NCI-H526 (cell line): ENCODE measurements around the gene STK24.

Source experiments
- DNase-seq, 2 experiments: peaks; one replicate each; lab custom pipeline; 2025; lab: John Stamatoyannopoulos, UW

Gene STK24

DNA sequence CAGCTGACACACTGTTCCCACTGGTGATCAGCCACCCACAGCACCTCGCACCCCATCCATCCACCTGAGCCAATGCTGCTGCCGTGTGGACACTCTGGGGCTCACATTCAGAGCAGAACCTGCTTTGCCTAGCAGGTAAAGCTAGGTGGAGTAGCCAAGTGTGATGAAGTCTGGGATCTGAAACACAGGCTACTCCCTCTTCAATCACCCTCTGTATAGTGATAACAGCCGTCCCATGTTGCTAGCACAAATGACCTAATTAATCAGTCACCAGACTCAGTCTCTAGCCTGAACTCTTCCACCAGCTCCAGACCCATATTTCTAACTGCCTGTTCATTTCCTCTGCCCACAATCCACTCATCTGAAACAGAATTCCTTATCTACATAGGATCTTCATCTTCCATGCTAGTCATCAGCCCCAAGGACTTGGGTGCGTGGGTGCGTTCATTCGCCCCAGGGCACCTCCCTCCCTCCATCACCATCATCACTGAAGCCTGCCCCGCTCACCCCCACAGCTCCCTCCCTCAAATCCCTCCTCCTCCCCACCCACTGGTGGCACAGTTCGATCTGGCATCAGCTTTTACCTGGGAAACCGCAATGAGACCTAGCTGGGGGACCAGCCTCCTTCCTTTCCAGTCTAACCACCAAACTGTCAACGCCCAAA is 19.8 kb downstream of the STK24 start:
- peak; percentile 83 to 88 for DNase-seq

DNA sequence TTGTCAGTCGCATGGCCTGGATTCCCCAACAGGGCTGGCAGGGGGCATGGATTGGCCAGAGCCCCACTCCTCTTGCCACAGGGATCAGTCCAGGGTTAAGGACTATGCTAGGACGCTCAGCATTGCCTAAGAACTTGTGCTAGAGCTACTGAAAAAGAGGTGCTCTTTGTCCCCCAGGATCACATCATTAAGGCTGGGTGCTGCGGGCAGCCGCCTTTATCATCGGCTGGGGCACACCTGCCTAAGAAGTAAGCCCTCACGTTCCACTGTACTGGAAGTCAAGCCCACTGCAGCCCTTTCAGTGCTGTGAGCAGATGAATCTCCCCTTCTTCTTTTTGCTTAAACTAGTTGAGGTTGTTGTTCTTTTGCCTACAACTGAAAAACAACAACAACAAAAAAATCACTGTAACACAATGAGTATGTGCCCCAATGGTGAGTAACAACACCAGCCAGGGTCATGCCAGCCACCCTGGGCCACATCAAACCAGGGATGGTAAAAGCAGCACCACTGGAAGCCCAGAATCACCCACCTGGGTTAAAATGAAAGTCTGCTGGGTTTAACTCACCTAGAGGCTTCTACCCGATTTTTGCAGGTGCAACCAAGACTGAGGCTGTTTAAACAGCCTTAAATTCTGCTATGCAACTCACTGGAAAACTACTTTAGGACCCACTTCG is 20.6 kb downstream of the STK24 start:
- DNase-seq: no peak

DNA sequence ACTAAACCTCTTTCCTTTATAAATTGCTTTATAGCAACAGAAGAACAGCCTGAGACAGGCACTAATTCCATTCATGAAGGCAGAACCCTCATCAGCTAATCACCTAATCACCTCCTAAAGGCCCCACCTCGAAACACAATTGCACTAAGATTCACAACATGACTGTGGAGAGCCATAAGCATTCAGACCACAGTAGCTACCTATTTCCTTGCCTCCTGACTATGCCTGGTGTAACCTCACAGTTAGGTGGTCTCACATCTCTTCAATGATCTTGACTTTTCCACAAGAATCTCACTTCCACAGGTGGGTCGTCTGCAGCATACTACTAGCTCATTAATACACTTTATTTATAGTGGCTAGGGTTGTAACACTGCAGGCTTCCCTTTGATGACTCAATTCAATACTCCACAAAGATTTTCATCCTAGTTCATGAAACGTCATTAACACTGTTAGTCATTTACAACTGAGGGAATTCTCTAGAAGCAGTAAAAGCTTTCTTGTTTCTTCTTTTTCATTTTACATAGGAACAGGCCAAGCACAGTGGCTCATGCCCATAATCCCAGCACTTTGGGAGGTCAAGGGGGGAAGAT is 27.1 kb downstream of the STK24 start:
- DNase-seq: no peak

DNA sequence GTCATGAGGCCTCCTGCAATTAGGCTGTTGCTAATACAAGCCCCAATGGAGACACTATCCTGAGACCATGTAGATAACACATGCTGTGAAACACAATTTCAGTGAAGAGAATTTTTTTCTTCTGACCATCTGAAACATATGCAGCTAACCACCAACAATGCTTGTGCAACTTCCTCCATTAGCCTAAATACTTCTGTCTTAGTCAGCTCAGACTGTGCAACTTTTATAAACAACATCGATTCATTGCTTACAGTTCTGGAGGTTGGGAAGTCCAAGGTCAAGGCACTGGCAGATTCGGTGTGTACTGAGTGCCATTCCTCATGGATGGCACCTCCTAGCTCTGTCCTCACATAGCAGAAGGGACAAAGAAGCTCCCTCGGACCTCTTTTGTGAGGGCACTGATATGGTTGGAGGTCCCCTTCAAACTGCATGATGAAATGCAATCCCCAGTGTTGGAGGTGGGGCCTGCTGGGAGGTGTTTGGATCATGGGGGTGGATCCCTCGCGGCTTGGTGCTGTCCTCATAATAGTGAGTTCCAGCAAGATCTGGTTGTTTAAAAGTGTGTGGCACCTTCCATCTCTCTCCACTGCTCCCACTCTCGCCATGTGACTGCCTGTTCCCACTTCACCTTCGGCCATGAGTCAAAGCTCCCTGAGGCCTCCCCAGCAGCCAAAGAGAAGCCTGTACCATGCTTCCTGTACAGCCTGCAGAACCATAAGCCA is 27.7 kb downstream of the STK24 start:
- DNase-seq: no peak

DNA sequence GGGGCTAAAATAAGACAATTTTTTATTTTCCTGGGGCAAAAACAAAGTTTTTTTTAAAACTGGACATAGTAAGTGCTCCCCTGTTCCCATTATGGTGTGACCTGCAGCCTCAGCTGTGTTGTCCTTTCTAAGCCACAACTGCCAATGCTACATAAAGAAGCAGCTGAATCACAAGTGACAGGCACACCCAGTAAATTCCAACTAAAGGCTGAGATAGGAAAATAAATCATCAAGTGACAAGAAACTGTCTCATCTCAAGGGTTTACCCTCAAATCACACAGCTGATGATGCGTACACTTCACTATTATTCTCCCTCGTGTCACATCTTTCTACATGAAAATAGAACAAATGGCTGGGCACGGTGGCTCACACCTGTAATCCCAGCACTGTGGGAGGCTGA is 28.7 kb downstream of the STK24 start:
- no peak for DNase-seq

DNA sequence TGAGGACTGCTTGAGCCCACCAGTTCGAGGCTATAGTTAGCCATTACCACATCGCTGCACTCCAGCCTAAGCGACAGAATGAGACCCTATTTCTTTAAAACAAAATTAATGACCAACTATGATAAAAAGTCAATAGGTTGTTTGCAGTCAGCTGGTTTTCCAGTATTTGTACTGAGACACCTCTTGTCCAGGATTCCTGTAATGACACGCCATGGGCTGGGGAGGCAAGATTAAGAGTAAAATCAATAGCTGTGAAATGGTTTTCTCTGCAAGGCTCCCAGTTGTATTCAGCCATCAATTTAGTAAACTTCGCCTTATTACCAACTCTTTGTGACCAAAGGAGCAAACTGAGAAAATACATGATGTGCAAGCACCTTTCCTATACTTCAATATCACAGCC is 29.5 kb downstream of the STK24 start:
- DNase-seq: no peak

DNA sequence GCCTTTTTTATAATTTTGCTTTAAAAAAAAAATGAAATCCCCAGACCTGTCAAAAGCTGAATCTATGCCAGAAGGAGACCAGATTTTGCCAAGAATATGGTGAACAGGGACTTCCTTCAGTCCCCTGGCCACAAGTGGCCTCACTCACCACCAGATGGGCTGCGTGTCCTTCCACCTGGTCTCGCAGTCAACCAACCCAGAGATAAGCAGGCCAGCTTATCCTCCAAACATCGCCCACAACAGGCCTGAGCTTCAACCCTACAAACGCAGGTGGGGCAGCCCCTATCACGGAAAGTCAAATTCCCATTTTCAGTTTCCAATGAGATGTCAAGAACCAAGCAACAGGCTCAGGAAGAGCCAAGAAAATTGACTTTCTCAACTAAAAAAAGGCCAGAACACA is 30.5 kb downstream of the STK24 start:
- no peak for DNase-seq

DNA sequence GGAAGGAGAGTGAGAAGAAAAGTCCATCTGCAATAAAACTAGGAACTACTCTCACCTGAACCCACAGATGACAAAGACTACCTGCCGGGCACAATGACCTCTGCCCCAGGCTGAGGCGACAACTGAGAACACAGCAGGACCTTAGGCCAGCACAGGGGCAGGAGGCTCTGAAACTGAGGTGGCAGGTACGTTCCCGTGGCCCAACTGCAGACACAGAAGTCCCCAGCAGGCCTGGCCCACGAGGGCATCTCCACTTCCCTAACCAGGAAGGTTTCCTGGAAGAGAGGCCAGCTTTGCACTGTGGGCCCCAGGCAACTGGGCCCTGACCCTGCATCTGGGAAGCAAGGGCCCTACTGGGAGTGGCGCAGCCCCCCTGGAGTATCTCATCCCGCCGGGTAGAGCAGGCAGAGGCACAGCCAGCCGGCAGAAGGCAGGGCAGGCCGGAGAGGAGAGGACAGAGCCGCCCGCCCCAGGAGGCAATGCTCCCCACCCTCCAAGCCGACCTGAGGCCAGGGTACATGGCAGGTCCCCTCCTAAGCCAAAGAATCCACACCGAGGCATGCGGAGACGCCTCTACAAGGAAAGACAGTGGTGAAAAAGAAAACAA is 32.7 kb downstream of the STK24 start:
- DNase-seq: no peak

DNA sequence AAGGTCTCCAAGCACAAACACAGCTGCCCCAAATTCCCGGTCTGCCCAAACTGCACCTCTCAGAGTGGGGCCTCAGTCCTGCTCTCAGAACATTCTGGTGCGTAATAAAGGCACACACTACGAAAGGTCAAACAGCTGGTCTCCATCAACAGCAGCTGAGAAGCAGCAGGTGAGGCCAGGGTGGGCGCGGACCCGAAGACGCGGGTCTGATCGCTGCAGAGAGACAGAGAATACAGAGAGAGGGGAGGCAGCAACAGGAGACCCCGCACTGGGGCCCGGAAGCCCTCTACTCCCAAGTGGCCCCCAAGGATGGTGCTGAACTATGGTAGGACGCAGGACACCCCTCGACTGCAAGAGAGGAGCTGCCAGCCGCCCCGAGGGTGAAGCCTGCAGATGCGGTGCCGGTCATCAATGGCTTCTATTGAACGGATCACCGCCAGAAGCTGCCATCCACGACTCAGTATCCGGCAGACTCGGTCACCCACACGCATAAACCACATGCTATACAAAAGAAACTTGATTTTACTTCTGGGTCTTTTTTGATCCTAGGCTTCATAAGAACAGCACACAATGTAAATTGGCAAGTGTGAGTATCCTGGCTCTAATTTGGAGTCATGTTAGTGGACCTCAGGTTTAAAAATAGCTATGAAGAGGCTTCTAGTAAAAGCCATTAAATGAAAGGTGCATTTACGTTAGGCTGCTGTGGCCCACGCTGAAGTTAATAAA is 33.4 kb downstream of the STK24 start:
- DNase-seq: no peak

DNA sequence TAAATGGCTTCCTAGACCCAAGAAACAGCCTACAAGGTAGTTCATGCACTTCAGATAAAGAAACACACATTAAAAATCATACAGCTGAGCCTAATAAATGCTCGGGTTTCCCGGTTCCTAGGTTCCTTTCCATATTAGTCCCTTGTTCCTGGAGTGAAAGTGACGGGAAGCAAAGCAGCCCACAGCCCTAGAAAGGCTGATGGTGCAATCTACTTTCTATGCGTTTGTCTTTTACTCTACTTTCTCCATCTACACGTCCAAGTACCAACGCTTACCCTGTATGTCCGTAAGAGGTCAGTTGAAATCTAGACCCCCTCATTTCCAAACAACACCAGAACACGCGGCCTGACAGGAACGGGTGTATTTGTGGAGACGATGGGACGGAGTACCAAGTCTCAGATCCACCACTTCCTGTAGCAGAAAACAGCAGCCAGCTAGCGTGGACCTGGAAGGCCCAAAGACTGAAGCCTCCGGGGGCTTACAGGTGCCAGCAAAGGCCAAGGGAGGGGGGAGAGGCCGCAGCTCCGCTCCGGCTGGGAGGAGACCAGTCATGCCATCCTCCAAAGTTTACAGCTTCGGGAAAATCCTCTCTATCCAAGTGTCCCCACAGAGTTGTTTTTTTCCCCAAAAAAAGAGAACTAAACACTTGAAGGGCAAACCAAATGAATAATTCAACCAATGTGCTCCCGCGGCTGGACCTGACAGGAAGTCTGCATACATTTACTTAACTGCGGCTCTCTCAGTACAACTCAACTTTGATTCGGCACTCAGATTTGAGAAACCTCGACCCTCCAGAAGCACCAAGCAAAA is 34.1 kb downstream of the STK24 start:
- no peak for DNase-seq

DNA sequence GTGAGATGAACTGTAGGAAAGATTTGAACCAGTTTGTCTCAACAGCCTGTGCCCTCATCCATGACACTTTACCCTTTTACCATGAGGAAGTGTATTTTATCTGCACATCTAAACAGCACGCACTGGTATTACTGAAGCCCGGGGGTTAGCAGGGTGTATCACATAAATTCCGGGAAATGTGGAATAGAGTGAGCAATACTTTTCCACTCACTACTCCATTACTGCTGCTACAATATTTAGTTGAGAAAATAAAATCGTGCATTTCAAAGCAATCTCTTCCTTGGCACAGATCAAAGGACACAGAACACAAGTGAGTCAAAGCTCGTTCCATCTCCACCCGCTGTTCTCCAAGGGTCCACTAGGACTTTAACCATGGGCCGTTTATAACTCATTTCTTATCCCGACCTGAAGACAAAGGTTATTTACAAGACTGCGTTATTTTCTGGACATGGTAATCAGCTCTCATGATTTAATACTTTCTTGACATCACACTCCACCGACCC is 35.2 kb downstream of the STK24 start:
- DNase-seq: no peak

DNA sequence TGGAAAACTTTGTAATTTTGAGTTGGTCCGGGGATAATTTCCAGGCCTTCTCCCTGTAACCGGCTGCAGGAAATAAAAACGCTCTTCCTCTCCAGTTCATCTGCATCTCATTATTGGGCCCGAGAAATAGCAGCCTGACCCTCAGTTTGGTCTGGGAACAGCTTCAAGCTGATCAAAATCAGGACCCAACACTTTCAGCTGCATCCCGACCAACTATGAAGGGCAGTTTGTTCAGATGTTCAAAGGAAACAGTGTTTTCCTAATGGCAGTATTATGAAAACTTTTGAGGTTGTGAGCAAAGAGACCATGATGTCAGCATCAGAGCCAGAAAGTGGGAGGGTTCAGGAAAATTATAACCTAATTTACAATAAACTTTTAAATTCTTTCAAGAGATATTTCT is 35.7 kb downstream of the STK24 start:
- no peak for DNase-seq

DNA sequence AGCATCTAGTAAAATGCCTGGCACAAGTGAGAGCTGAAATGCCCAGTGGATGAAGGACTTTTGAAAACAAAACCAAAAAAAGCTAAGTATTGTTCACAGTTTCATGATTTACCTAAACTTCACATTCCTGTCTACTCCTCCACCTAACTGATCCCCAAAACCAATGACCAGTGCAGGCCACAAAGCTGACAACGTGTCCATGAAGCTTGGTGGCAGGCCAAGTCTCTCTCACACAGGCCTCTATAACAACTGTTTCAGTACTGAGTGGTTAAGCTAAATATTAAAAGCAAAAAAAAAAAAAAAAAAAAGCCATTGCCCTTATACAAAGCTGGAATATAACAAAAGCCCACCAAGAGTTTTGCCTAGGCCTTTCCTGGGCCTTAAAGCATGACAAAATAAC is 36.4 kb downstream of the STK24 start:
- DNase-seq: no peak

DNA sequence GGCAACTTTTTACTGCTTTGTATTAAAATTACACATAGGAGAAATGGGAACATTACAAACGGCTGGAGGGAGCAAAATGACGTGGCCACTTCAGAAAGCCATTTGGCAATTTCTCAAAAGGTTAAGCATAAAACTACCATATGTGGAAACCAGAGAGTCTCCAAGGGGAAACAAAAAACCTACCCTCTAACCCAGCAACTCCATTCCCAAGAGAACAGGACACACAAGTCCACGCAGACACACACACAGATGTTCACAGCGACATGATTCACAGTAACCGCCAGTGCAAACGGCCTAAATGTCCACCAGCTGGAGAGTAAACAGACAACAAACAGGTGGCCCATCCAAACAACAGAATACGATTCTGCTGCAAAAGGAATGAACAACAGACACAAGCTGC is 37.2 kb downstream of the STK24 start:
- DNase-seq: no peak

DNA sequence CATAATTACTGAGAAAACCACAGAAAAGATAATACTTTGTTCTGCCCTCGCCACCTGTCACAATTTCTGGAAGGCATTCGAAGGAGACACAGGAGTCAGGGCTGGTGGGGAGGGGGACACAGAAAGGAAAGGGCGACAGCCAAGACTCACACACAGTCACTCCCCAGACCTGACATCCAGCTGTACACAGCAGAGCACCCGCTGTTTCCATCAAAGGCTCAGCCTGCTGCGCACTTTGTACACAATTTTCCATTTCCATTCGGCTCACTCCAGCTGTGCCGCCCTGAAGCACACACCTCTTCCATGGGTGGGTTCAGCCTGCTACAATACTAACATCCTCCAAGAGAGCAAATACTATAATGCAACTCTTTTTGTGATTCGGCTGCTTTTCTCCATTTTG is 38.0 kb downstream of the STK24 start:
- DNase-seq: no peak

DNA sequence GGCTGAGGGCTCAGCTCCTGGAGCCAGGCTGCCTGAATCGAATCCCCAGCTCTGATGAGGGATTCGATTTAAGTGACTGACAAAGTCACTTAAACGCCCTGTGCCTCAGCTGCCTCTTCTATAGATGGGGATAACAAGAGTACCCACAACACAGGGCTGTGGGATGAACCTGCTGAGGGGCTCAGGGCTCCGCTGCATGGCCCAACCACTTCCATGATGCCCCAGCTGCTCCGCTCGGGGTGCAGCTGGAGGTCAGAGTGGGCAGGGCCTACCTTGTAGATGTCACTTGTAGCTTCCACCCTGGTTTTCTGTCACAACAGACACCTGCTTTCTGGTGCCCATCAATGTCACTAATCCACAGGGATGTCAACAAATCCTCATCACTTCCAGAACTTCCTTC is 39.2 kb downstream of the STK24 start:
- no peak for DNase-seq

DNA sequence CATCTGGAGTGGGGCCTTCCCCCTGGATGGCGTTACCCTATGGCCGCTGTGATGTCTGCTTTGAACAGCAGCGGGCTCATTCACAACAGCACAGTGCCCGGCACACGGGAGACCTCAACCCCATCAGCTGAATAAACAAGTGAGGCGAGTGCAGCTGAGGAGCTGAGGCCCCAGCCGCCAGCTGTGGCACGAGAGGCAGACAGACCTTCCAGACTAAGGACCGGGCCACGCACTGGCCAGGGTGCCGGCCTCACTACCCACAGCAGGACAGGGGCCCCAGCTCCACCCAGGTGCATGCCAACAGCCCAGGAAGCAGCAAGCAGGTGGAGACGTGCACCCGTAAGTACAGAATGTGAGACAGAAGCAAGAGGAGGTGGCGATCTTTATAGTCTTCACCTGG is 39.6 kb downstream of the STK24 start:
- peak in 1 of 2 experiments; percentile 15 for DNase-seq

DNA sequence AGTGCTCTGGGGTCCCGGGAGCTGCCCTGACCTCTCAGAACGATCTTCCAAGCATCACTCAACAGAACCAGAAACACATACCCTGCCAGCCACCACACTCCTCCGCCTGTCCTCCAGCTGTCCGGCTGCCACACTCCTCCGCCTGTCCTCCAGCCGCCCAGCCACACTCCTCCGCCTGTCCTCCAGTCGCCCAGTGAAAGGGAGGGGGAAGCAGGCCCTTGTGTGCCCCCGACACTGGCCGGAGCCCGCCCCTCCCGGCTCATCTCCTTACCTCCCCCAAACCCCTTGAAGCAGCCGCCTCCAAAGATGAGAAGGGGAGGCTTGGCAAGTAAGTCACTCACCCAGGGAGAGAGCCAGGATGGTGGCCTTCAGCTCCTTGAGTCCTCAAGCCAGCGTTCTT is 40.2 kb downstream of the STK24 start:
- no peak for DNase-seq

DNA sequence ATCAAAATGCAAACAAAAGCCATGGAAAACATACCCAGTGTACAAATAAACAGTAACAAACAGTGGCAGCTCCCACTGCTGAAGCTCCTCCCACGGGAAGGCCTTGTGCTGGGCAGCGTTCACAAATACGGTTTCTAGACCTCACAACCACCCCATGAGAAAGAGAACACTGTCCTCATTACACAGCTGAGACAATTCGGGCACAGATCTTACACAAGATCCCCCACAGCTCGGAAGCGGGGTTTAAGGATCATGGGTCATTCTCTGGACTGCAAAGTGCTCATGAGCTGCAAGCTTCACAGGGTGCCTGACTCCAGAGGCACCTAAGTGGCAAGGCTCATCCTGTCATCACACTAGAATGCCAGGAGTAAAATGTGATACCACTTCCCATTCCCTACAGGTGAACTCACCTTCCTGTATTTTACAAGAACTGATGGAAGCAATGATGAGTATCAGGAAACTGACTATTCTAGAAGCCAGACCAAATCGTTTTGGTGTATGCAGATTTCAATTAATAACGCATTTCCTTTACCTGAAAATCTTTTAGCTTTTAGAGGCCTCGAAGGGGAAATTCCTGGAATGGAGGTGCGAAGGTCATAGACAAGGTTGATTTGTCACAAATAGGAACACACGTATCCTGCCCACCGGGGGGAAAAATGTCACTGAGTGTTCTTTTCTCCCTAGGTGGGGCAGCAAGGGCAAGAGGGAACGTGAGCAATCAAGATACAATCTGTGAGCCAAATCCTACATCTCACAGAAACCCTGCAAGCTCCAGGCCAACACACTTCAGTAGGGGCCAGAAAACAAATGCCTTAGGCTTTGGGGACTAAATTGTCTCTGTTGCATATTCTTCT is 41.2 kb downstream of the STK24 start:
- peak in 1 of 2 experiments; percentile 26 for DNase-seq

DNA sequence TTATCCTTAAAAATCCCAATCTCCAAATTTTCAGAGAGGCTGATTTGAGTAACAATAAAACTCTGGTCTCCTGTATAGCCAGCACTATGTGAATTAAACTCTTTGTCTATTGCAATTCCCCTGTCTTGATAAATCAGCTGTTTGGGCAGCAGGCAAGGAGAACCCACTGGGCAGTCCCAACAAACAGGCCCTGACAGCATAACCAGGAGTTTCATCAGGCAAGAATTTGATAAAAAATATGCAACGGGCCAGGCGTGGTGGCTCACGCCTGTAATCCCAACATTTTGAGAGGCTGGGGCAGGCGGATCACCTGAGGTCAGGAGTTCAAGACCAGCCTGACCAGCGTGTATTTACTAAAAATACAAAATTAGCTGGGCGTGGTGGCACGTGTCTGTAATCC is 42.1 kb downstream of the STK24 start:
- DNase-seq: no peak
